ENCODE data around the gene DGLUCY. TPM values are rescaled to one million over a fixed set of nuclear protein-coding genes. Genes with fewer than 3 reads are reported as not detected.
A peak's percentile ranks its signal among the peaks of the same experiment; 100 is the strongest.

The DGLUCY gene
- total and polyA plus RNA-seq, 4 donors: 29.0 to 74.3 (median 52.1) TPM

DNA sequence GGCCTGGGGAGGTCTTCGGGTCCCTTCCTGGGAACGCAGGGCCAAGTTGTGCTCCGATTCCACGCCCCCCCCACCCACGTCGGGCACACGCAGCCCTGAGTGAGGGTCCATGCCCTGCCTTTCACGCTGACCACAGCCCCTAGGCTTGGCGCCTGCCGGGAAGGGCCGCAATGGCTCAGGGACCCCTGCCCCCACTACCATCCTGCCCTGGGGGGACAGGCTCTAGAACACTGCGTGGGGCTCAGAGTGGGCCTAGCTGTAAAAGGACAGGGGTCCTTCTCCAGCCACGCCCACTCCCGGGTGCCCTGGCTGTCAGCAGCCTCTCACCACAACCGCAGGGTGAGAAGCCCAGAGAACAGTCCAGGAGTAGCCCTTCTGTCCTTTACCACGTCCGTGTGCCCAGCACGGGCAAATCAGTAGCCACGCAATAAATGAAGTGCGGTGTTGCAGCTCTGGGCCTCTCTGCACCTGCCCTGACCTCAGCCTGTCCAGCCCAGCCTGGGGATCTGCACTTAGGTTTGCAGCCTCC lies 140.0 kb downstream of the DGLUCY start:
- Histone ChIP-seq H3K4me3 (peak overlapping the region; percentile 42), H3K9ac (ENCODE audit: insufficient read depth in 1 of 2, low read length in 2 of 2) (peak overlapping the region in 1 of 2 donors; percentile 12), H3K27me3 (ENCODE audit: control insufficient read depth in 3 of 3, insufficient read depth in 3 of 3, low read length in 2 of 3) (no peaks in the 10 kb centered on the region), H3K36me3 (ENCODE audit: control insufficient read depth in 4 of 4, insufficient read depth in 4 of 4, low read length in 4 of 4) (no peaks in the 10 kb centered on the region), H3K9me3 (ENCODE audit: control insufficient read depth in 4 of 4, insufficient read depth in 3 of 4, low read length in 3 of 4) (no peaks in the 10 kb centered on the region), H3K4me1 (ENCODE audit: control insufficient read depth in 5 of 5, insufficient read depth in 5 of 5, low read length in 5 of 5) (peaks cover 0 to 33% (median 6%) of the 10 kb centered on the region in 5 donors), H3K27ac (ENCODE audit: low read depth in 1 of 2, low read length in 1 of 2) (peak overlapping the region in 1 of 2 donors; percentile 84)
- WGBS, 2 donors: 30 to 32% methylated on average over 20 of the region's 20 CpGs
- no peak for TF ChIP-seq CTCF (IDR thresholded peaks at IDR 0.05; ENCODE audit: control extremely low read depth, extremely low read depth)
- DNase-seq: no peak
- ATAC-seq (ENCODE audit: insufficient read depth, low FRiP score): no peak

DNA sequence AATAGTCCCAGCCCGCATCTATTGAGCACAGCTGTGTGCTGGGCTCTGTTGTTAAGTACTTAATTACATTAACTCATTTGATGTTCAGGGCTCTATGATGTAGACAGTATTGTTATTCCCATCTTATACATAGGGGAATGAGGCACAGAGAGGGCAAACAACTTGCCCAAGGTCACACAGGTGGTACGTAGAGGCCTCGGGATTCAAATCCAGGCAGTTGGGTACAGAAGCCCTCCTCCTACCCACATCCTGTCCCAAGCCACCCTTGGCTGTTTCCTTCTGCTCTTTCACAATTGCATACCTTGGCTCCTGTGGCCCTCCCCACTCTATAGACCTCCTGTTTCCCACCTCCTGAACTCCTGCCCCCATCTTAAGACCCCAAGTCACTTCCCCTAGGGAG lies 140.6 kb downstream of the DGLUCY start:
- Histone ChIP-seq H3K27ac (ENCODE audit: low read depth in 1 of 2, low read length in 1 of 2) (no peak overlapping the region), H3K27me3 (ENCODE audit: control insufficient read depth in 3 of 3, insufficient read depth in 3 of 3, low read length in 2 of 3) (no peaks in the 10 kb centered on the region), H3K4me1 (ENCODE audit: control insufficient read depth in 5 of 5, insufficient read depth in 5 of 5, low read length in 5 of 5) (peaks cover 0 to 33% (median 6%) of the 10 kb centered on the region in 5 donors), H3K4me3 (no peak overlapping the region), H3K36me3 (ENCODE audit: control insufficient read depth in 4 of 4, insufficient read depth in 4 of 4, low read length in 4 of 4) (no peaks in the 10 kb centered on the region), H3K9ac (ENCODE audit: insufficient read depth in 1 of 2, low read length in 2 of 2) (no peak overlapping the region), H3K9me3 (ENCODE audit: control insufficient read depth in 4 of 4, insufficient read depth in 3 of 4, low read length in 3 of 4) (no peaks in the 10 kb centered on the region)
- WGBS, 2 donors: 48 to 61% methylated on average over 3 of the region's 3 CpGs
- no peak for DNase-seq
- TF ChIP-seq CTCF (IDR thresholded peaks at IDR 0.05; ENCODE audit: control extremely low read depth, extremely low read depth): no peak
- no peak for ATAC-seq (ENCODE audit: insufficient read depth, low FRiP score)

DNA sequence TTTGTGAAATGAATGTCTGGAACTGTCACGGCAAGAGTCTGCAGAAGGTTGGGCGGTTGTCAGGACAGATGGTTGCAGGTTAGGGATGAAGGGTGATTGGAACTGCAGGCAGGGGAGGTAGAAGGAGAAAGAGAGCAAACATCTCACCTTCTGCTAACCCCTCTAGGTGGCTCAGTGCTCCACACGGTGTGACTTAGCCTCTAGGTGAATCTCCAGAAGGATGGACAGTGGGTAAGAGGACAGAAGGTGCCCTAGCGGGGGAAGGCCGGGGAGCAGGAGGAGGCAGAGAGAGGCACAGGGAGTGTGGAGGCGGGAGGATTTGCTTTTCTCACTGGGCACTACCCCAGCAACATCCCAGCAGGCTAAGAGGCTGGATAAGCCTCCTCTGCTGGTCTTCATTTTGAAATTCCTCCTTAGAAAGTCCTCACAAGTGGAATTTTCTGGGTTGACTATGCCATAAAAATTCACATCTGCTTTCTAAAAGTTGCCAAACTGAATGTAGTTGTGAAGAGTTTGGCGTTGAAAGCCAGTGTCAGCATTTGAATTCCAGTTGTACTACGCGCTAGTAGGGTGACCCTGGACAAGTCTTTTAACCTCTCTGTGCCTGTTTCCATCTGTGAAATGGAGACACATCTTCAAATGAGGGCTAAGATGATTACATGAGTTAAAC lies 141.3 kb downstream of the DGLUCY start:
- Histone ChIP-seq H3K4me1 (ENCODE audit: control insufficient read depth in 5 of 5, insufficient read depth in 5 of 5, low read length in 5 of 5) (peaks cover 0 to 30% (median 3%) of the 10 kb centered on the region in 5 donors), H3K27ac (ENCODE audit: low read depth in 1 of 2, low read length in 1 of 2) (no peak overlapping the region), H3K27me3 (ENCODE audit: control insufficient read depth in 3 of 3, insufficient read depth in 3 of 3, low read length in 2 of 3) (no peaks in the 10 kb centered on the region), H3K4me3 (no peak overlapping the region), H3K9me3 (ENCODE audit: control insufficient read depth in 4 of 4, insufficient read depth in 3 of 4, low read length in 3 of 4) (no peaks in the 10 kb centered on the region), H3K36me3 (ENCODE audit: control insufficient read depth in 4 of 4, insufficient read depth in 4 of 4, low read length in 4 of 4) (no peaks in the 10 kb centered on the region), H3K9ac (ENCODE audit: insufficient read depth in 1 of 2, low read length in 2 of 2) (no peak overlapping the region)
- no peak for TF ChIP-seq CTCF (IDR thresholded peaks at IDR 0.05; ENCODE audit: control extremely low read depth, extremely low read depth)
- ATAC-seq (ENCODE audit: insufficient read depth, low FRiP score): no peak
- DNase-seq: no peak
- 84 to 88% methylated on average over 9 of the region's 9 CpGs for WGBS, 2 donors

Measured in lung (tissue), 12 donors.